GM12873 (cell line): ENCODE results near the gene PDE11A.

ENCODE experiments used
- CTCF ChIP-seq: IDR thresholded peaks from 2 replicates; pipeline ENCODE4 v1.5.1; 2012; ENCODE audit warnings: low read depth, mild to moderate bottlenecking, moderate library complexity, low read length, control low read depth; ENCODE audit not compliant: insufficient read depth; ENCODE audit errors: missing control alignments

PDE11A gene

GRCh38 chr2:177599139-177599688 lies 473.4 kb downstream of the PDE11A start:
- TF ChIP-seq CTCF = no peak

GRCh38 chr2:177598326-177599138 lies 474.0 kb downstream of the PDE11A start:
- no peak for TF ChIP-seq CTCF

GRCh38 chr2:177597759-177598158 lies 474.8 kb downstream of the PDE11A start:
- TF ChIP-seq CTCF = no peak

GRCh38 chr2:177596866-177597265 lies 475.7 kb downstream of the PDE11A start:
- no peak for TF ChIP-seq CTCF

GRCh38 chr2:177595126-177595845 lies 477.3 kb downstream of the PDE11A start:
- no peak for TF ChIP-seq CTCF

- no peak for TF ChIP-seq CTCF
Measured at GRCh38 chr2:177593402-177593801, 479.2 kb downstream of the PDE11A start.

- TF ChIP-seq CTCF = no peak
Measured at GRCh38 chr2:177592945-177593344, 479.6 kb downstream of the PDE11A start.
